CD14-positive monocyte (primary cell): ENCODE data around the gene WDR62. TPM values are rescaled to one million over a fixed set of nuclear protein-coding genes. Genes with fewer than 3 reads are reported as not detected.

Source experiments
- DNase-seq, 3 donors: peaks; one replicate each; pipeline ENCODE4 v3.0.0-alpha.2; 2011 to 2022
- H2AFZ ChIP-seq: 2 replicates; pipeline ENCODE4 v1.6.0; 2012; ENCODE audit warnings: mild to moderate bottlenecking, low read depth, low read length, inconsistent platforms; ENCODE audit not compliant: insufficient read depth, poor library complexity, severe bottlenecking
- H3K27ac ChIP-seq, 2 donors: 1 replicate in 1 of 2; 2 replicates in 1 of 2; pipeline ENCODE4 v1.5.1; 2012 to 2013; ENCODE audit warnings: low read length in 2 of 2, control low read depth in 1 of 2, inconsistent platforms in 1 of 2, low read depth in 1 of 2, mild to moderate bottlenecking in 1 of 2
- H3K27me3 ChIP-seq, 2 donors: one replicate each; pipeline versions ENCODE4 v1.6.0 to v1.6.1; 2011 to 2013; ENCODE audit warnings: low read length in 2 of 2; ENCODE audit not compliant: control insufficient read depth in 2 of 2, insufficient read depth in 2 of 2
- H3K36me3 ChIP-seq, 2 donors: replicated peaks in 1 of 2; 1 replicate in 1 of 2; 2 replicates in 1 of 2; pipeline versions ENCODE4 v1.5.1 to v1.6.1; 2012 to 2013; ENCODE audit warnings: low read length in 2 of 2, control low read depth in 1 of 2, inconsistent platforms in 1 of 2, mild to moderate bottlenecking in 1 of 2; ENCODE audit not compliant: insufficient read depth in 2 of 2, control insufficient read depth in 1 of 2
- H3K4me1 ChIP-seq, 2 donors: 1 replicate in 1 of 2; 2 replicates in 1 of 2; pipeline versions ENCODE4 v1.5.1 to v1.6.1; 2012 to 2013; ENCODE audit warnings: low read length in 2 of 2, control low read depth in 1 of 2, inconsistent platforms in 1 of 2, mild to moderate bottlenecking in 1 of 2, moderate library complexity in 1 of 2; ENCODE audit not compliant: insufficient read depth in 2 of 2, control insufficient read depth in 1 of 2
- H3K4me2 ChIP-seq: replicated peaks from 2 replicates; pipeline ENCODE3; 2012; ENCODE audit warnings: low read length, moderate library complexity, mild to moderate bottlenecking; ENCODE audit not compliant: poor library complexity, severe bottlenecking; ENCODE audit errors: extremely low read depth
- H3K4me3 ChIP-seq, 3 experiments: fragments of 200-600 bp in 1 of 3; sonication (generic) in 1 of 3; replicated peaks in 1 of 3; 1 replicate in 2 of 3; 2 replicates in 1 of 3; pipeline ENCODE4 v1.5.1; 2011 to 2013; ENCODE audit warnings: low read length in 3 of 3, mild to moderate bottlenecking in 3 of 3, control low read depth in 2 of 3, low read depth in 2 of 3, inconsistent platforms in 1 of 3, moderate library complexity in 1 of 3
- H3K79me2 ChIP-seq: 2 replicates; pipeline ENCODE4 v1.6.0; 2012; ENCODE audit warnings: mild to moderate bottlenecking, control low read depth, inconsistent platforms, low read length, moderate library complexity; ENCODE audit not compliant: insufficient read depth
- H3K9ac ChIP-seq: 2 replicates; pipeline ENCODE4 v1.6.0; 2017; ENCODE audit warnings: low read length, mild to moderate bottlenecking; ENCODE audit not compliant: insufficient read depth, poor library complexity, severe bottlenecking
- H3K9me3 ChIP-seq, 2 donors: replicated peaks in 1 of 2; 1 replicate in 1 of 2; 2 replicates in 1 of 2; pipeline versions ENCODE4 v1.5.1 to v1.6.1; 2012 to 2013; ENCODE audit warnings: low read length in 2 of 2, control low read depth in 1 of 2; ENCODE audit not compliant: control insufficient read depth in 1 of 2, insufficient read depth in 1 of 2
- H4K20me1 ChIP-seq: 2 replicates; pipeline ENCODE4 v1.6.0; 2012; ENCODE audit warnings: mild to moderate bottlenecking, low read length, control low read depth, moderate library complexity; ENCODE audit not compliant: insufficient read depth
- H3K27ac Mint-ChIP-seq, 7 donors: one replicate each; pipeline ENCODE4 v1.8.0; 2020; ENCODE audit warnings: mild to moderate bottlenecking in 7 of 7, mixed read lengths in 7 of 7, moderate library complexity in 6 of 7, inconsistent platforms in 2 of 7
- H3K27me3 Mint-ChIP-seq, 3 donors: one replicate each; pipeline ENCODE4 v1.8.0; 2021 to 2022; ENCODE audit warnings: low read depth in 3 of 3, mild to moderate bottlenecking in 3 of 3, mixed read lengths in 3 of 3, moderate library complexity in 3 of 3, inconsistent platforms in 1 of 3
- H3K36me3 Mint-ChIP-seq, 2 donors: one replicate each; pipeline ENCODE4 v1.8.0; 2020; ENCODE audit warnings: mixed read lengths in 2 of 2, inconsistent platforms in 1 of 2, mild to moderate bottlenecking in 1 of 2
- H3K4me1 Mint-ChIP-seq: one replicate; pipeline ENCODE4 v1.8.0; 2020; ENCODE audit warnings: mild to moderate bottlenecking, mixed read lengths
- H3K4me3 Mint-ChIP-seq, 2 donors: one replicate each; pipeline ENCODE4 v1.8.0; 2020; ENCODE audit warnings: mild to moderate bottlenecking in 2 of 2, mixed read lengths in 2 of 2, moderate library complexity in 1 of 2
- H3K9me3 Mint-ChIP-seq, 7 donors: one replicate each; pipeline ENCODE4 v1.8.0; 2020 to 2022; ENCODE audit warnings: mixed read lengths in 7 of 7, mild to moderate bottlenecking in 6 of 7, moderate library complexity in 6 of 7, inconsistent platforms in 2 of 7
- WGBS: methylation state at CpG from one replicate; pipeline ENCODE4 v1.1.5; 2013; ENCODE audit warnings: missing lambda C conversion rate; ENCODE audit not compliant: insufficient coverage; 5-methylcytosine and 5-hydroxymethylcytosine counted together
- intact Hi-C, 2 donors: fragments of 100-400 bp; cut with micrococcal nuclease; formaldehyde crosslinking; loops; one replicate each; pipeline versions ENCODE4 v1.15.0 to v1.15.1; 2023
- polyA plus RNA-seq, 3 donors: library from polyadenylated mRNA; depleted of rRNA in 1 of 3; unstranded in 2 of 3; stranded (reverse) in 1 of 3; fragments of 300-500 nt in 2 of 3; fragments of >200 nt in 1 of 3; fragmentation: Illumina TruSeq in 2 of 3; gene quantifications; 1 replicate in 2 of 3; 2 replicates in 1 of 3; pipeline ENCODE4 v1.2.3, GENCODE V29; 2012 to 2021
- TF ChIP-seq, protein P1 (sequence below): fragments of 200-600 bp; IDR thresholded peaks from one replicate; pipeline ENCODE4 v1.8.0; 2022; ENCODE audit warnings: antibody characterized with exemption, mild to moderate bottlenecking

The WDR62 gene
- polyA plus RNA-seq, 3 donors: 0.05 to 0.88 TPM; not detected in 1

DNA sequence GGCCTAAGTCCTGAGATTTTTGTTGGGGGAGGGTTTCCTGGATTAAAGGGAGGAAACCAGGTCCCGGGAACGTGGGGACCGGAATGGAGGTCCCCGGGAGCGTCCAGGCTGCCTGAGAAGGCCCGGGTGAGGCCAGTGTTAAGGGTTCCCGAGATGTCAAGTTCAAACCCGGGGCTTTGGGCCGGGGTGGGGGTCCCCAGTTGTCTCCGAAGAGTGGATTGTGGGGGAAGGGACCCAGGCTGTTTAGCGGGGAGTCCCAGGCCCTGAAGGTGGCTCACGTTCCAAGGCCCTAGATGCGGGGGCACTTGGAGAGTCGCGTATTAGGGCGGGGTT, 97.3 kb downstream of the WDR62 start:
- no peaks in the 10 kb centered on the region for H3K9me3 ChIP-seq
- DNase-seq: no peak
- no peaks in the 10 kb centered on the region for H3K27me3 ChIP-seq
- H2AFZ ChIP-seq: no peak overlapping the region
- peak overlapping the region in 1 of 2 donors; percentile 53 for H3K4me3 Mint-ChIP-seq
- H3K4me3 ChIP-seq: peak overlapping the region in 1 of 3 experiments; percentile 23
- H3K79me2 ChIP-seq: no peaks in the 10 kb centered on the region
- H3K36me3 ChIP-seq: peaks cover 36 to 45% of the 10 kb centered on the region in 2 donors
- peaks cover 42 to 58% of the 10 kb centered on the region in 2 donors for H3K36me3 Mint-ChIP-seq
- intact Hi-C loops: no loop called here
- peaks cover 8 to 22% of the 10 kb centered on the region in 2 donors for H3K4me1 ChIP-seq
- no peak overlapping the region for H3K27ac Mint-ChIP-seq
- peak overlapping the region; percentile 42 for H3K4me2 ChIP-seq
- H4K20me1 ChIP-seq: peaks cover 59% of the 10 kb centered on the region
- WGBS: 77% methylated on average over 8 of the region's 16 CpGs
- TF ChIP-seq, protein P1, sequence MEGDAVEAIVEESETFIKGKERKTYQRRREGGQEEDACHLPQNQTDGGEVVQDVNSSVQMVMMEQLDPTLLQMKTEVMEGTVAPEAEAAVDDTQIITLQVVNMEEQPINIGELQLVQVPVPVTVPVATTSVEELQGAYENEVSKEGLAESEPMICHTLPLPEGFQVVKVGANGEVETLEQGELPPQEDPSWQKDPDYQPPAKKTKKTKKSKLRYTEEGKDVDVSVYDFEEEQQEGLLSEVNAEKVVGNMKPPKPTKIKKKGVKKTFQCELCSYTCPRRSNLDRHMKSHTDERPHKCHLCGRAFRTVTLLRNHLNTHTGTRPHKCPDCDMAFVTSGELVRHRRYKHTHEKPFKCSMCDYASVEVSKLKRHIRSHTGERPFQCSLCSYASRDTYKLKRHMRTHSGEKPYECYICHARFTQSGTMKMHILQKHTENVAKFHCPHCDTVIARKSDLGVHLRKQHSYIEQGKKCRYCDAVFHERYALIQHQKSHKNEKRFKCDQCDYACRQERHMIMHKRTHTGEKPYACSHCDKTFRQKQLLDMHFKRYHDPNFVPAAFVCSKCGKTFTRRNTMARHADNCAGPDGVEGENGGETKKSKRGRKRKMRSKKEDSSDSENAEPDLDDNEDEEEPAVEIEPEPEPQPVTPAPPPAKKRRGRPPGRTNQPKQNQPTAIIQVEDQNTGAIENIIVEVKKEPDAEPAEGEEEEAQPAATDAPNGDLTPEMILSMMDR: no peak
- peaks cover 23% of the 10 kb centered on the region for H3K4me1 Mint-ChIP-seq
- no peaks in the 10 kb centered on the region for H3K9me3 Mint-ChIP-seq
- H3K27ac ChIP-seq: no peak overlapping the region
- H3K9ac ChIP-seq: peak overlapping the region; percentile 4
- peaks cover 0 to 7% (median 0%) of the 10 kb centered on the region in 3 donors for H3K27me3 Mint-ChIP-seq

DNA sequence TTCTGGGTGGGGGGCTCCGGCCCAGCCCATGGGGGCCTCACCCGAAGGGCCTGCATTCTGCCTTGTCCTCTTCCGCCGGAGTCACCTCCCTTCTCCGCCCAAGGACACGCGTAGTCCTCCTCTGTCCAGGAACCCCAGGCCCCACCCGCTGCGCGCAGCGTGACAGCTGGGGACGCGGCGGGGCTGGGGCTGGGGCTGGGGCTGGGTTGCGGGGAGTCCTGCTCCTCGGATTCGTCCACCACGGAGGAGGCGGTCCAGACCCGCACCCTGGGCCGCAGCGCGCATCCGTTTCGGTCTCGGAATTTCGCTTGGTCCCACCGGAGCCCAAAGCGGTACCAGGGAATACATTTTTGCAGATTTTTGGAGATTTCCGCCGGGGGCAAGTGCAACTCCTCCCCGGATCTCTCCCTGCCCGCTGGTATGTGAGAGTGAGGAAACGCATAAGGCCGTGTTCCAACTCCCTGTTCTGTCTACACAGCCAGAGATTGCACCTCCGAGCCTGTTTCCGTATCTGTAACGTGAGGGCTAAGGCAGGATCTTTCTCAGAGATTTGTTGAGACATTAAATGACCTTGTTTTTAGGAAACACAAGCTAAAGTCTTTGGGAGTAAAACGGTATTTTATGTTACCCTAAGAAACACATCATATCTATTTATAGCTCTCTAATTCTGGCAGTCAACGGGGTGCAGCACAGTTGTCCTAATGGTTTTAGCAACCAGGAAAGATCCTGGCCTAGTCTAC, 97.8 kb downstream of the WDR62 start, which contains the start of gene COX7A1:
TSS of gene COX7A1 (minus strand) at position 96 of the 740 bp plus-strand sequence. CDS start at position 56, 40 bp downstream.
- no peaks in the 10 kb centered on the region for H3K79me2 ChIP-seq
- WGBS: 28% methylated on average over 27 of the region's 40 CpGs
- H3K36me3 ChIP-seq: peaks cover 32 to 40% of the 10 kb centered on the region in 2 donors
- H3K9me3 ChIP-seq: no peaks in the 10 kb centered on the region
- TF ChIP-seq, protein P1: no peak
- intact Hi-C loops: no loop called here
- peaks cover 54% of the 10 kb centered on the region for H4K20me1 ChIP-seq
- peak within 1 kb of the TSS; percentile 4 to 53 for H3K4me3 Mint-ChIP-seq
- peaks cover 8 to 22% of the 10 kb centered on the region in 2 donors for H3K4me1 ChIP-seq
- H2AFZ ChIP-seq: no peak within 1 kb of the TSS
- no peak within 1 kb of the TSS for H3K27ac ChIP-seq
- no peaks in the 10 kb centered on the region for H3K9me3 Mint-ChIP-seq
- H3K4me2 ChIP-seq: peak within 1 kb of the TSS; percentile 42
- peak within 1 kb of the TSS in 4 of 7 donors; percentile 13 to 56 (median 16) for H3K27ac Mint-ChIP-seq
- no peaks in the 10 kb centered on the region for H3K27me3 ChIP-seq
- peaks cover 0 to 8% (median 0%) of the 10 kb centered on the region in 3 donors for H3K27me3 Mint-ChIP-seq
- DNase-seq: no peak
- peaks cover 23% of the 10 kb centered on the region for H3K4me1 Mint-ChIP-seq
- H3K4me3 ChIP-seq: peak within 1 kb of the TSS in 2 of 3 experiments; percentile 4 to 23
- peaks cover 38 to 53% of the 10 kb centered on the region in 2 donors for H3K36me3 Mint-ChIP-seq
- H3K9ac ChIP-seq: peak within 1 kb of the TSS; percentile 4
